ENCODE measurements around the gene HDAC9.

DNA sequence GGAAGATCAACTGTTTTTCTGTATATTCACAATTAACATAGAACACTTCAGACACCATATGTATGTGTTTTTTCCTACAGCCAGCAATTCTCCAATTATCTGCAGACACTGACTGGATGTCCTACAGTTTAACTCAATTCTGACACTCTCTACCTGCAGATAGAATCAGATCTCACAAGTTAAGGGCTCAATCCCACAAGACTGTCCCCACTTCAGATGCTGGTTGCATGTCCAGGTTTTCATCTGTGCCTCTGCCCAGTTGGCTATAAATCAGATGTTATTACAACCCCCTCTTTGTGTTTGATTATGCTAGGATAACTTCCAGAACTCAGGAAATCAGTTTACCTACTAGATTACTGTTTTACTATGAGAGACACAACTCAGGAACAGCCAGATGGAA lies 326.0 kb downstream of the HDAC9 start:
- TF ChIP-seq, protein P1, sequence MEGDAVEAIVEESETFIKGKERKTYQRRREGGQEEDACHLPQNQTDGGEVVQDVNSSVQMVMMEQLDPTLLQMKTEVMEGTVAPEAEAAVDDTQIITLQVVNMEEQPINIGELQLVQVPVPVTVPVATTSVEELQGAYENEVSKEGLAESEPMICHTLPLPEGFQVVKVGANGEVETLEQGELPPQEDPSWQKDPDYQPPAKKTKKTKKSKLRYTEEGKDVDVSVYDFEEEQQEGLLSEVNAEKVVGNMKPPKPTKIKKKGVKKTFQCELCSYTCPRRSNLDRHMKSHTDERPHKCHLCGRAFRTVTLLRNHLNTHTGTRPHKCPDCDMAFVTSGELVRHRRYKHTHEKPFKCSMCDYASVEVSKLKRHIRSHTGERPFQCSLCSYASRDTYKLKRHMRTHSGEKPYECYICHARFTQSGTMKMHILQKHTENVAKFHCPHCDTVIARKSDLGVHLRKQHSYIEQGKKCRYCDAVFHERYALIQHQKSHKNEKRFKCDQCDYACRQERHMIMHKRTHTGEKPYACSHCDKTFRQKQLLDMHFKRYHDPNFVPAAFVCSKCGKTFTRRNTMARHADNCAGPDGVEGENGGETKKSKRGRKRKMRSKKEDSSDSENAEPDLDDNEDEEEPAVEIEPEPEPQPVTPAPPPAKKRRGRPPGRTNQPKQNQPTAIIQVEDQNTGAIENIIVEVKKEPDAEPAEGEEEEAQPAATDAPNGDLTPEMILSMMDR (IDR thresholded peaks at IDR 0.05) = no peak
- no peak for TF ChIP-seq POLR2A (IDR thresholded peaks at IDR 0.05)
